K562 (cell line): ENCODE data around the gene AFF1. TPM values are rescaled to one million over a fixed set of nuclear protein-coding genes. Genes with fewer than 3 reads are reported as not detected.

Experiments
- MCM5 ChIP-seq: fragments of 450-650 bp; IDR thresholded peaks from 2 replicates; pipeline ENCODE4 v1.6.1; 2016; ENCODE audit warnings: low read depth
- polyA plus RNA-seq, 8 experiments: library from polyadenylated mRNA; depleted of rRNA in 4 of 8; stranded (reverse) in 5 of 8; unstranded in 3 of 8; fragments of >200 nt; fragmentation: Nextera tagmentation in 2 of 8; fragmentation: Illumina TruSeq in 1 of 8; extraction: Ambion mirVana in 2 of 8; extraction: Trizol in 1 of 8; gene quantifications; 2 replicates each; pipeline versions ENCODE4 v1.2.1 to v1.2.3, GENCODE V29; 2011 to 2014; ENCODE audit warnings: inconsistent platforms in 1 of 8, missing spikeins in 1 of 8
- total RNA-seq, 7 experiments: library from RNA; depleted of rRNA in 6 of 7; stranded (reverse); fragments of >200 nt in 6 of 7; fragmentation: Illumina TruSeq in 2 of 7; extraction: Trizol in 2 of 7; gene quantifications; 2 replicates each; pipeline versions ENCODE4 v1.2.1 to v1.2.3, GENCODE V29; 2011 to 2021; ENCODE audit warnings: low replicate concordance in 1 of 7
- TF ChIP-seq, protein P1 (sequence below): fragments of 450-650 bp; IDR thresholded peaks from 2 replicates; pipeline ENCODE4 v1.6.1; 2016; ENCODE audit warnings: mild to moderate bottlenecking, moderate library complexity

AFF1 gene
- total and polyA plus RNA-seq, 9 of the 15 experiments (the other 6 are each of a cell fraction or from before 2014, with no cell fraction given) = 4.1 to 47.5 (median 17.2) TPM

DNA sequence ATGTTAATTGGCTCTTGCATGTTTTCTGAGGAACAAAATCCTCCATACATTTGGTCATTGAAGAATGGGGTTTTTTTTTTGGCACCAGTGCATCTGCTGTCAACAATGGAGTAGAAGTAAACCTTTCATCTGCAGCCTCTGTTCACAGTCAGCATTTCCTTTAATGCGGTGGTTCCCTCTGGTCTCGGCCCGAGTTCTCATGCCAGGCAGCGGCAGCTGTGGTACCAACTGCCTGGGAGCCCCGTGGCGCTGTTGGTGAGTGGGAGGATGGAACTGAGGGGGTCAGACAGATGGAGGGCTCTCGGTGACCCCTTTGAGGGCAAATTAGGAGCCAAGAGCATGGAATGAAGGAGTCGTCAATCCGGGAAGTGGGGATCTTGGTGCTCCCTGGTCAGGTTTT lies 114.7 kb downstream of the AFF1 start (continued):
- TF ChIP-seq, protein P1, sequence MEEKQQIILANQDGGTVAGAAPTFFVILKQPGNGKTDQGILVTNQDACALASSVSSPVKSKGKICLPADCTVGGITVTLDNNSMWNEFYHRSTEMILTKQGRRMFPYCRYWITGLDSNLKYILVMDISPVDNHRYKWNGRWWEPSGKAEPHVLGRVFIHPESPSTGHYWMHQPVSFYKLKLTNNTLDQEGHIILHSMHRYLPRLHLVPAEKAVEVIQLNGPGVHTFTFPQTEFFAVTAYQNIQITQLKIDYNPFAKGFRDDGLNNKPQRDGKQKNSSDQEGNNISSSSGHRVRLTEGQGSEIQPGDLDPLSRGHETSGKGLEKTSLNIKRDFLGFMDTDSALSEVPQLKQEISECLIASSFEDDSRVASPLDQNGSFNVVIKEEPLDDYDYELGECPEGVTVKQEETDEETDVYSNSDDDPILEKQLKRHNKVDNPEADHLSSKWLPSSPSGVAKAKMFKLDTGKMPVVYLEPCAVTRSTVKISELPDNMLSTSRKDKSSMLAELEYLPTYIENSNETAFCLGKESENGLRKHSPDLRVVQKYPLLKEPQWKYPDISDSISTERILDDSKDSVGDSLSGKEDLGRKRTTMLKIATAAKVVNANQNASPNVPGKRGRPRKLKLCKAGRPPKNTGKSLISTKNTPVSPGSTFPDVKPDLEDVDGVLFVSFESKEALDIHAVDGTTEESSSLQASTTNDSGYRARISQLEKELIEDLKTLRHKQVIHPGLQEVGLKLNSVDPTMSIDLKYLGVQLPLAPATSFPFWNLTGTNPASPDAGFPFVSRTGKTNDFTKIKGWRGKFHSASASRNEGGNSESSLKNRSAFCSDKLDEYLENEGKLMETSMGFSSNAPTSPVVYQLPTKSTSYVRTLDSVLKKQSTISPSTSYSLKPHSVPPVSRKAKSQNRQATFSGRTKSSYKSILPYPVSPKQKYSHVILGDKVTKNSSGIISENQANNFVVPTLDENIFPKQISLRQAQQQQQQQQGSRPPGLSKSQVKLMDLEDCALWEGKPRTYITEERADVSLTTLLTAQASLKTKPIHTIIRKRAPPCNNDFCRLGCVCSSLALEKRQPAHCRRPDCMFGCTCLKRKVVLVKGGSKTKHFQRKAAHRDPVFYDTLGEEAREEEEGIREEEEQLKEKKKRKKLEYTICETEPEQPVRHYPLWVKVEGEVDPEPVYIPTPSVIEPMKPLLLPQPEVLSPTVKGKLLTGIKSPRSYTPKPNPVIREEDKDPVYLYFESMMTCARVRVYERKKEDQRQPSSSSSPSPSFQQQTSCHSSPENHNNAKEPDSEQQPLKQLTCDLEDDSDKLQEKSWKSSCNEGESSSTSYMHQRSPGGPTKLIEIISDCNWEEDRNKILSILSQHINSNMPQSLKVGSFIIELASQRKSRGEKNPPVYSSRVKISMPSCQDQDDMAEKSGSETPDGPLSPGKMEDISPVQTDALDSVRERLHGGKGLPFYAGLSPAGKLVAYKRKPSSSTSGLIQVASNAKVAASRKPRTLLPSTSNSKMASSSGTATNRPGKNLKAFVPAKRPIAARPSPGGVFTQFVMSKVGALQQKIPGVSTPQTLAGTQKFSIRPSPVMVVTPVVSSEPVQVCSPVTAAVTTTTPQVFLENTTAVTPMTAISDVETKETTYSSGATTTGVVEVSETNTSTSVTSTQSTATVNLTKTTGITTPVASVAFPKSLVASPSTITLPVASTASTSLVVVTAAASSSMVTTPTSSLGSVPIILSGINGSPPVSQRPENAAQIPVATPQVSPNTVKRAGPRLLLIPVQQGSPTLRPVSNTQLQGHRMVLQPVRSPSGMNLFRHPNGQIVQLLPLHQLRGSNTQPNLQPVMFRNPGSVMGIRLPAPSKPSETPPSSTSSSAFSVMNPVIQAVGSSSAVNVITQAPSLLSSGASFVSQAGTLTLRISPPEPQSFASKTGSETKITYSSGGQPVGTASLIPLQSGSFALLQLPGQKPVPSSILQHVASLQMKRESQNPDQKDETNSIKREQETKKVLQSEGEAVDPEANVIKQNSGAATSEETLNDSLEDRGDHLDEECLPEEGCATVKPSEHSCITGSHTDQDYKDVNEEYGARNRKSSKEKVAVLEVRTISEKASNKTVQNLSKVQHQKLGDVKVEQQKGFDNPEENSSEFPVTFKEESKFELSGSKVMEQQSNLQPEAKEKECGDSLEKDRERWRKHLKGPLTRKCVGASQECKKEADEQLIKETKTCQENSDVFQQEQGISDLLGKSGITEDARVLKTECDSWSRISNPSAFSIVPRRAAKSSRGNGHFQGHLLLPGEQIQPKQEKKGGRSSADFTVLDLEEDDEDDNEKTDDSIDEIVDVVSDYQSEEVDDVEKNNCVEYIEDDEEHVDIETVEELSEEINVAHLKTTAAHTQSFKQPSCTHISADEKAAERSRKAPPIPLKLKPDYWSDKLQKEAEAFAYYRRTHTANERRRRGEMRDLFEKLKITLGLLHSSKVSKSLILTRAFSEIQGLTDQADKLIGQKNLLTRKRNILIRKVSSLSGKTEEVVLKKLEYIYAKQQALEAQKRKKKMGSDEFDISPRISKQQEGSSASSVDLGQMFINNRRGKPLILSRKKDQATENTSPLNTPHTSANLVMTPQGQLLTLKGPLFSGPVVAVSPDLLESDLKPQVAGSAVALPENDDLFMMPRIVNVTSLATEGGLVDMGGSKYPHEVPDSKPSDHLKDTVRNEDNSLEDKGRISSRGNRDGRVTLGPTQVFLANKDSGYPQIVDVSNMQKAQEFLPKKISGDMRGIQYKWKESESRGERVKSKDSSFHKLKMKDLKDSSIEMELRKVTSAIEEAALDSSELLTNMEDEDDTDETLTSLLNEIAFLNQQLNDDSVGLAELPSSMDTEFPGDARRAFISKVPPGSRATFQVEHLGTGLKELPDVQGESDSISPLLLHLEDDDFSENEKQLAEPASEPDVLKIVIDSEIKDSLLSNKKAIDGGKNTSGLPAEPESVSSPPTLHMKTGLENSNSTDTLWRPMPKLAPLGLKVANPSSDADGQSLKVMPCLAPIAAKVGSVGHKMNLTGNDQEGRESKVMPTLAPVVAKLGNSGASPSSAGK = no peak
- no peak for TF ChIP-seq MCM5
